GM04503 (cell line): Measurements from ENCODE around the gene ACO1.
"Not testable (repeated sequence)": the region's sequence is repeated elsewhere in the genome, so short reads cannot be mapped to it uniquely, and the experiment has no call there.

ENCODE experiments used
- DNase-seq: peaks from one replicate; pipeline ENCODE4 v3.0.0-alpha.2; 2012; ENCODE audit warnings: low read depth

ACO1 gene

GRCh38 chr9:32384364-32385151, at the start of gene ACO1:
Gene ACO1 (plus strand): TSS chr9:32384643. CDS start chr9:32405507, 20,864 bp downstream.
- peak; percentile 32 for DNase-seq

GRCh38 chr9:32334916-32335895, 49.2 kb upstream of the ACO1 start:
- no peak for DNase-seq

- no peak for DNase-seq
These were observed 45.0 kb upstream of the ACO1 start for GRCh38 chr9:32339424-32339823.

- DNase-seq, result no peak
These were observed 44.1 kb upstream of the ACO1 start for GRCh38 chr9:32340361-32340760.

- no peak for DNase-seq
These were observed 39.8 kb upstream of the ACO1 start for GRCh38 chr9:32344551-32345182.

GRCh38 chr9:32345243-32345642, 39.2 kb upstream of the ACO1 start:
- no peak for DNase-seq

GRCh38 chr9:32347571-32347970, 36.9 kb upstream of the ACO1 start:
- DNase-seq, result no peak

GRCh38 chr9:32348106-32348695, 36.2 kb upstream of the ACO1 start:
- no peak for DNase-seq

- no peak for DNase-seq
These were observed 35.4 kb upstream of the ACO1 start for GRCh38 chr9:32349013-32349412.

- DNase-seq, result no peak
These were observed 33.8 kb upstream of the ACO1 start for GRCh38 chr9:32350682-32351081.

GRCh38 chr9:32351845-32352244, 32.6 kb upstream of the ACO1 start:
- no peak for DNase-seq

GRCh38 chr9:32353476-32353875, 31.0 kb upstream of the ACO1 start:
- not testable (repeated sequence) for DNase-seq

- DNase-seq, result no peak
These were observed 25.0 kb upstream of the ACO1 start for GRCh38 chr9:32359452-32359851.

- no peak for DNase-seq
These were observed 23.3 kb upstream of the ACO1 start for GRCh38 chr9:32360983-32361673.

GRCh38 chr9:32371279-32371678, 13.2 kb upstream of the ACO1 start:
- DNase-seq, result no peak

GRCh38 chr9:32371679-32372078, 12.8 kb upstream of the ACO1 start:
- DNase-seq, result no peak

- DNase-seq, result no peak
These were observed 8.2 kb upstream of the ACO1 start for GRCh38 chr9:32376285-32376684.

- no peak for DNase-seq
These were observed 5.9 kb upstream of the ACO1 start for GRCh38 chr9:32378496-32378895.

GRCh38 chr9:32378993-32379729, 5.3 kb upstream of the ACO1 start:
- peak; percentile 39 for DNase-seq

- no peak for DNase-seq
These were observed 3.5 kb upstream of the ACO1 start for GRCh38 chr9:32380944-32381343.
